HG02981 (cell line): ENCODE results near the gene NODAL.

Experiments
- ATAC-seq: cut with Tn5 transposase; IDR thresholded peaks from one replicate; pipeline ENCODE4 v1.9.1; 2021; ENCODE audit warnings: mild to moderate bottlenecking, moderate library complexity; ENCODE audit not compliant: unreplicated experiment

The NODAL gene

DNA sequence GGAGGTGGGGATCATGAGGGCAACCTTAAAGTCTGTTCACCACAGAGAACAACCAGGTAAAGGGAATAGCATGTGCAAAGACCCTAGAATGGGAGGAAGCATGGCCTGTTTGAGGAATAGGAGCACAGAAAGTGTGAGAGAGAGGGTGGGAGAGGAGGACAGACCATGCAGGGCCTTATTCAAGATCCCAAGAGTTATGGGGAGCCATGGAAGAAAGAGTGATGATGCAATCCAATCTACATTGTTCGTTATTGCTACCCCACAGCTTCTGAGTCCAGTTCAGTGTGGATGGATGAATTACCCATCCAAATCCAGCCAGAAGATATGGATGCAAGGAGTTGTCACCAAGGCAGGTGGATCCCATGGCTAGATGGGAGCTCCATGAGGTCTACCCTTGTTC is 45.3 kb downstream of the NODAL start:
- ATAC-seq, result no peak

DNA sequence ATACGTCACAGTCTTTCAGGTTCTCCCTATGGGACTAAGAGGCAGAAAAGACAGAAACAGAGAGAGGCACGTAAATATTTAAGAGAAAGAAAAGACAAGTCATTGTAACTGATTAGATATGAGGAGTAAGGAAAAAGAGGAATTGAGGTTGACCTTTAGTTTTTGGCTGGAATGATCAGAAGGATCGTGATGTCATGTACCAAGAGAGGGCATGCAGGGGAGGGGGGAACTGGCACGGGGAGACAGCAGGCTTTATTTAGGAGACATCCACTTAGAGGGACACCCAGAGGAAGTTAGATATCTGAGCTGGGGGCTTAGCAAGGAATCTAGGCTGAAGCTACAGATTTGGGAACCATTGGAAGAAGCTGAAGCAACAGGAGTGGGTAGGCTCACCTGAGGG is 49.8 kb downstream of the NODAL start:
- ATAC-seq, result no peak
